ENCODE results near the gene FIBP.

GRCh38 chr11:65921876-65922275 is 33.6 kb upstream of the FIBP start:
- no peak for TF ChIP-seq CTCF (IDR thresholded peaks at IDR 0.05)
- no peak for TF ChIP-seq POLR2A (IDR thresholded peaks at IDR 0.05)
